ENCODE data around the gene TMEM87B. TPM values are rescaled to one million over a fixed set of nuclear protein-coding genes. Genes with fewer than 3 reads are reported as not detected.

The TMEM87B gene
- total RNA-seq, 1 donor from 2014 or later: 11.7 TPM

DNA sequence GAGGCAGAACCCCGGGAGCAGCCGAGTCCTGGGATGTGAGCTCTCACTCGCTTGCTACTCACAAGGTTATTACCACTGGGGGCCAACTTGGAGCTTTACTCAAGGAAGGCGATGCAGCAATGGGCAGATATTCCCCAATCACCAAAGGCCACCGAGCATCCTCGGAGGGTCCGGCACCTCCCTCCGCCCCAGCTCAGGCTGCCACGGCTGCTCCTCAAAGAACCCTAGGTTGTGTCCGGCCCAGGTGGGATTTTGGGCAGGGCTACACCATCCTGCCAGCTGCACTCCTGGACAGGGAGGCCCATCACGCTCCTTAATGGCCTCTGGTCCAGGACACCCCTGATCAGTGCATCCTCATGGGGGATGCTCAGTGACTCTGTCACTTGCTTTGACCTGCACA lies 107.9 kb downstream of the TMEM87B start:
- no peaks in the 10 kb centered on the region for H3K9me3 ChIP-seq
- intact Hi-C loops (cut with DNase I): no loop called here
- no peak overlapping the region for H3K27ac ChIP-seq
- peak in 1 of 2 donors; percentile 21 for DNase-seq (ENCODE audit: low spot score in 2 of 2)
- no peaks in the 10 kb centered on the region for H3K27me3 ChIP-seq
- no peaks in the 10 kb centered on the region for H3K36me3 ChIP-seq
- no peaks in the 10 kb centered on the region for H3K4me1 ChIP-seq
- TF ChIP-seq, protein P1, sequence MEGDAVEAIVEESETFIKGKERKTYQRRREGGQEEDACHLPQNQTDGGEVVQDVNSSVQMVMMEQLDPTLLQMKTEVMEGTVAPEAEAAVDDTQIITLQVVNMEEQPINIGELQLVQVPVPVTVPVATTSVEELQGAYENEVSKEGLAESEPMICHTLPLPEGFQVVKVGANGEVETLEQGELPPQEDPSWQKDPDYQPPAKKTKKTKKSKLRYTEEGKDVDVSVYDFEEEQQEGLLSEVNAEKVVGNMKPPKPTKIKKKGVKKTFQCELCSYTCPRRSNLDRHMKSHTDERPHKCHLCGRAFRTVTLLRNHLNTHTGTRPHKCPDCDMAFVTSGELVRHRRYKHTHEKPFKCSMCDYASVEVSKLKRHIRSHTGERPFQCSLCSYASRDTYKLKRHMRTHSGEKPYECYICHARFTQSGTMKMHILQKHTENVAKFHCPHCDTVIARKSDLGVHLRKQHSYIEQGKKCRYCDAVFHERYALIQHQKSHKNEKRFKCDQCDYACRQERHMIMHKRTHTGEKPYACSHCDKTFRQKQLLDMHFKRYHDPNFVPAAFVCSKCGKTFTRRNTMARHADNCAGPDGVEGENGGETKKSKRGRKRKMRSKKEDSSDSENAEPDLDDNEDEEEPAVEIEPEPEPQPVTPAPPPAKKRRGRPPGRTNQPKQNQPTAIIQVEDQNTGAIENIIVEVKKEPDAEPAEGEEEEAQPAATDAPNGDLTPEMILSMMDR (IDR thresholded peaks at IDR 0.05): no peak
- H3K4me3 ChIP-seq: no peak overlapping the region

DNA sequence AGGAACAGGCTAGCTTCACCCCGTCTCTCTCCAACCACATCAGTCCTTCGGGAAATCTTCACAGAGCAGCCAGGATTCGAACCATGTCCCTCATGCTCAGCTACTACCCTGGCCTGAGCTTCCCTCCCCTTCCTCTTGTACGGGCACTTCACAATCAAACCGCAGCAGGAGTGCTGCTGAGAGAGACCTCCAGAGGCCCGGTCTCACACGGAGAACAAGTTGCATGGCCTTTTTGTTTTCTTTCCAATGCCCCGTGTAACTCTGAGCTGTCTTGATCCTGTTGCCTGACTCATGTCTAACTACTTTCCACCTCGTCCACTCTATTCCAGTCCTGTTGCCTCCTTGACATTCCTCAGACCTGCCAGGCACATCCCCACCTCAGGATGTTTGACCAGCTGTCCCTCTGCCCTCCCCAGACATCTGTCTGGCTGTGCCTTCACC lies 108.5 kb downstream of the TMEM87B start:
- H3K27me3 ChIP-seq: no peaks in the 10 kb centered on the region
- H3K36me3 ChIP-seq: no peaks in the 10 kb centered on the region
- no peaks in the 10 kb centered on the region for H3K9me3 ChIP-seq
- H3K27ac ChIP-seq: no peak overlapping the region
- peak in 1 of 2 donors; percentile 25 for DNase-seq (ENCODE audit: low spot score in 2 of 2)
- no peak overlapping the region for H3K4me3 ChIP-seq
- H3K4me1 ChIP-seq: no peaks in the 10 kb centered on the region
- intact Hi-C loops (cut with DNase I): no loop called here
- TF ChIP-seq, protein P1 (IDR thresholded peaks at IDR 0.05): no peak

DNA sequence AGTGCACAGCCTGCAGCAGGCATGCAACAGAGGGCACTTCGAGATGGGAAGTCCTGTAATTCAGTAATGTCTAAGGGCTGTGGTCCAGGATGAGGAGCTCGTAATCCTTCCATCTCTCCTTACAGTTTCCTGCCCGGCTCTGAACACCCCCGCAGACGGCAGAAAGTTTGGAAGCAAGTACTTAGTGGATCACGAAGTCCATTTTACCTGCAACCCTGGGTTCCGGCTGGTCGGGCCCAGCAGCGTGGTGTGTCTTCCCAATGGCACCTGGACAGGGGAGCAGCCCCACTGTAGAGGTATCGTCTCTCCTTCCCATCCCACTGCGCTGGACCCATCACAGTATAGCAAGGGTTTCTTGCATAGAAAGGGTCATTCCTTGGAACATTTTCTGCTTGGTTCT lies 109.8 kb downstream of the TMEM87B start:
- peak in 1 of 2 donors; percentile 15 for DNase-seq (ENCODE audit: low spot score in 2 of 2)

DNA sequence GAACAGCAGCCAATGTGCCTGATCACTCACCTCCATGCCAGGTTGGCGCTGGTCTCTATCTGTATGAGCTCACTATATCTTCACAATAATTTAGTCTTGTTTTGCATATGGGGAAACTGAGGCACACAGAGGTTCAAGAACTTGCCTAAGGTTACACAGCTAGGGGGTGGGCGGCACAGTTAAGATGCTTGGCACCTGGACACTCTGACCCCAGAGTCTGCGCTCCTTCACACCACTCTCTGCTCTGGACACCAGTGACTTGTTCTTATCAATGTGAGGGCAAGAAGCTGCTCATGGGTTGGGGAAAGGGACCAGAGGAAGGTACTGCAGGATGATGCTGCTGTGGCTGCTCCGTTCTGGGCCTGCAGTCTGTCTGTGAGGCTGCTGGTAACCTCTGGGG lies 110.2 kb downstream of the TMEM87B start:
- Histone ChIP-seq H3K27me3 (no peaks in the 10 kb centered on the region), H3K4me1 (no peaks in the 10 kb centered on the region), H3K36me3 (no peaks in the 10 kb centered on the region), H3K4me3 (no peak overlapping the region), H3K27ac (no peak overlapping the region), H3K9me3 (no peaks in the 10 kb centered on the region)
- intact Hi-C loops (cut with DNase I): no loop called here
- DNase-seq (ENCODE audit: low spot score in 2 of 2): peak in 1 of 2 donors; percentile 18
- TF ChIP-seq, protein P1 (IDR thresholded peaks at IDR 0.05): no peak

More for the DNA sequence above, 109.8 kb downstream of the TMEM87B start:
- no peak overlapping the region for H3K27ac ChIP-seq
- no peaks in the 10 kb centered on the region for H3K4me1 ChIP-seq
- no peak overlapping the region for H3K4me3 ChIP-seq
- no peaks in the 10 kb centered on the region for H3K9me3 ChIP-seq
- intact Hi-C loops (cut with DNase I): no loop called here
- H3K27me3 ChIP-seq: no peaks in the 10 kb centered on the region
- no peaks in the 10 kb centered on the region for H3K36me3 ChIP-seq
- TF ChIP-seq, protein P1 (IDR thresholded peaks at IDR 0.05): no peak

DNA sequence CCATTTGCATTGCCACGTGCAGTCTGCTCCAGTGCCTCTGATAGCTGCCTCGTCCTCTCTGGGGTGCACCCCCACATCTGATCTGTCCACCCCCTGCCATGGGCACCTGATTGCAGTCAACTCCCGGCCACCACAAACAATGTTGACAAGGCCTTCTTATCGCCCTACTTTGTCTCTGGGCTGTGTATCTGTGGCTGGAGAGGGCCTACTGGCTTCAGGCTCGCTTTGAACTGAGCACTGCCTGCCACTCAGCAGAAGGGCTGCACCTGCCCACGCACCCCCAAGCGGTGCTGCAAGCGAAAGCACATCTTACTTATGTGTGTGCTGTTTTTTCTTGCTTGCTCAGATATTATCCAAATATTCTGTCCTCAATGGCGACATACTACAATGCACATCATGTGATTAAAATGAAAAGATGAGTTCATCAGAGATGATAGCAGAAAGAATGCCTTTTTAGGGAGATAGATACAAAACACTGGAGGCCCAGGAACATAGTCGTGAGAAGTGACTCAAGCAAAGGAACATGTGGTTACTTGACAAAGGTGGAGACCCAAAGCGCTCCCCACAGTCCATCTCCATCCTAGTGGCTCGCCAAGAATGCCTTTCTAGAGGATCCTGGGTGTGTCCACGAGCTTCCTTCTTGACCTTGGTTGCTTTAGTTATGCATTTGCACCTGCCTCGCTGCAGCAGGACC lies 111.9 kb downstream of the TMEM87B start:
- DNase-seq (ENCODE audit: low spot score in 2 of 2): peak in 1 of 2 donors; percentile 24
- Histone ChIP-seq H3K9me3 (no peaks in the 10 kb centered on the region), H3K27ac (no peak overlapping the region), H3K27me3 (no peaks in the 10 kb centered on the region), H3K4me3 (no peak overlapping the region), H3K4me1 (no peaks in the 10 kb centered on the region), H3K36me3 (no peaks in the 10 kb centered on the region)
- intact Hi-C loops (cut with DNase I): no loop called here
- TF ChIP-seq, protein P1 (IDR thresholded peaks at IDR 0.05): no peak
